HL-60 (cell line): ENCODE measurements around the gene TSPAN1.

ENCODE experiments used
- DNase-seq, 2 experiments: peaks; one replicate each; pipeline ENCODE4 v3.0.0-alpha.2; 2010 to 2020; ENCODE audit warnings: low read depth in 1 of 2, low spot score in 1 of 2
- H3K27ac ChIP-seq: fragments of 250-450 bp; sonication (Bioruptor Pico); replicated peaks from 2 replicates; pipeline ENCODE4 v1.5.1; 2020; ENCODE audit warnings: mild to moderate bottlenecking, moderate library complexity
- H3K27me3 ChIP-seq: fragments of 250-450 bp; sonication (Bioruptor Pico); 2 replicates; pipeline ENCODE4 v1.5.1; 2021; ENCODE audit warnings: mild to moderate bottlenecking, moderate library complexity; ENCODE audit not compliant: insufficient read depth, poor library complexity, severe bottlenecking
- H3K4me3 ChIP-seq: replicated peaks from 2 replicates; pipeline ENCODE4 v1.5.1; 2011; ENCODE audit warnings: mild to moderate bottlenecking, control low read depth, low read length; ENCODE audit not compliant: insufficient read depth
- GABPA ChIP-seq: IDR thresholded peaks from 2 replicates; pipeline ENCODE4 v1.6.1; 2012; ENCODE audit warnings: low read depth
- POLR2AphosphoS5 ChIP-seq: IDR thresholded peaks from 2 replicates; pipeline ENCODE4 v1.6.1; 2012; ENCODE audit warnings: low read depth
- SPI1 ChIP-seq: IDR thresholded peaks from 2 replicates; pipeline ENCODE4 v1.6.1; 2012; ENCODE audit warnings: low read depth, mild to moderate bottlenecking, borderline replicate concordance
- TF ChIP-seq, protein P1 (sequence below): IDR thresholded peaks from 2 replicates; pipeline ENCODE4 v1.6.1; 2012; ENCODE audit warnings: low read depth; ENCODE audit not compliant: insufficient replicate concordance
- TF ChIP-seq, protein P2 (sequence below): IDR thresholded peaks from one replicate; pipeline ENCODE4 v1.5.1; 2011; ENCODE audit warnings: low read length, control low read depth, inconsistent platforms; ENCODE audit not compliant: insufficient read depth

Gene TSPAN1

DNA sequence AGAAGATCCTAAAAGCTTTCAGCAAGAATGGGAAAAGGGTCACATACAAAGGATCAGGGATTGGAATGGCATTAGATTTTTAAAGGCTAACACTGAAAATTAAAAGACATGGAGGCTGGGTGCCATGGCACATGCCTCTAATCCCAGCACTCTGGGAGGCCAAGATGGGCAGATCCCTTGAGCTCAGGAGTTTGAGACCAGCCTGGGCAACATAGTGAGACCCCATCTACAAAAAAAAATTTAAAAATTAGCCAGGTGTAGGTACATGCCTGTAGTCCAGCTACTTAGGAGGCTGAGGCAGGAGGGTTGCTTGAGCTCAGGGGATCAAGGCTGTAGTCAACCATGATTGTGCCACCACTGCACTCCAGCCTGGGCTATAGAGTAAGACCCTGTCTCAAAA lies 40.6 kb downstream of the TSPAN1 start:
- H3K27ac ChIP-seq = no peak overlapping the region
- no peak for TF ChIP-seq SPI1
- TF ChIP-seq, protein P1, sequence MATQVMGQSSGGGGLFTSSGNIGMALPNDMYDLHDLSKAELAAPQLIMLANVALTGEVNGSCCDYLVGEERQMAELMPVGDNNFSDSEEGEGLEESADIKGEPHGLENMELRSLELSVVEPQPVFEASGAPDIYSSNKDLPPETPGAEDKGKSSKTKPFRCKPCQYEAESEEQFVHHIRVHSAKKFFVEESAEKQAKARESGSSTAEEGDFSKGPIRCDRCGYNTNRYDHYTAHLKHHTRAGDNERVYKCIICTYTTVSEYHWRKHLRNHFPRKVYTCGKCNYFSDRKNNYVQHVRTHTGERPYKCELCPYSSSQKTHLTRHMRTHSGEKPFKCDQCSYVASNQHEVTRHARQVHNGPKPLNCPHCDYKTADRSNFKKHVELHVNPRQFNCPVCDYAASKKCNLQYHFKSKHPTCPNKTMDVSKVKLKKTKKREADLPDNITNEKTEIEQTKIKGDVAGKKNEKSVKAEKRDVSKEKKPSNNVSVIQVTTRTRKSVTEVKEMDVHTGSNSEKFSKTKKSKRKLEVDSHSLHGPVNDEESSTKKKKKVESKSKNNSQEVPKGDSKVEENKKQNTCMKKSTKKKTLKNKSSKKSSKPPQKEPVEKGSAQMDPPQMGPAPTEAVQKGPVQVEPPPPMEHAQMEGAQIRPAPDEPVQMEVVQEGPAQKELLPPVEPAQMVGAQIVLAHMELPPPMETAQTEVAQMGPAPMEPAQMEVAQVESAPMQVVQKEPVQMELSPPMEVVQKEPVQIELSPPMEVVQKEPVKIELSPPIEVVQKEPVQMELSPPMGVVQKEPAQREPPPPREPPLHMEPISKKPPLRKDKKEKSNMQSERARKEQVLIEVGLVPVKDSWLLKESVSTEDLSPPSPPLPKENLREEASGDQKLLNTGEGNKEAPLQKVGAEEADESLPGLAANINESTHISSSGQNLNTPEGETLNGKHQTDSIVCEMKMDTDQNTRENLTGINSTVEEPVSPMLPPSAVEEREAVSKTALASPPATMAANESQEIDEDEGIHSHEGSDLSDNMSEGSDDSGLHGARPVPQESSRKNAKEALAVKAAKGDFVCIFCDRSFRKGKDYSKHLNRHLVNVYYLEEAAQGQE = no peak
- TF ChIP-seq, protein P2, sequence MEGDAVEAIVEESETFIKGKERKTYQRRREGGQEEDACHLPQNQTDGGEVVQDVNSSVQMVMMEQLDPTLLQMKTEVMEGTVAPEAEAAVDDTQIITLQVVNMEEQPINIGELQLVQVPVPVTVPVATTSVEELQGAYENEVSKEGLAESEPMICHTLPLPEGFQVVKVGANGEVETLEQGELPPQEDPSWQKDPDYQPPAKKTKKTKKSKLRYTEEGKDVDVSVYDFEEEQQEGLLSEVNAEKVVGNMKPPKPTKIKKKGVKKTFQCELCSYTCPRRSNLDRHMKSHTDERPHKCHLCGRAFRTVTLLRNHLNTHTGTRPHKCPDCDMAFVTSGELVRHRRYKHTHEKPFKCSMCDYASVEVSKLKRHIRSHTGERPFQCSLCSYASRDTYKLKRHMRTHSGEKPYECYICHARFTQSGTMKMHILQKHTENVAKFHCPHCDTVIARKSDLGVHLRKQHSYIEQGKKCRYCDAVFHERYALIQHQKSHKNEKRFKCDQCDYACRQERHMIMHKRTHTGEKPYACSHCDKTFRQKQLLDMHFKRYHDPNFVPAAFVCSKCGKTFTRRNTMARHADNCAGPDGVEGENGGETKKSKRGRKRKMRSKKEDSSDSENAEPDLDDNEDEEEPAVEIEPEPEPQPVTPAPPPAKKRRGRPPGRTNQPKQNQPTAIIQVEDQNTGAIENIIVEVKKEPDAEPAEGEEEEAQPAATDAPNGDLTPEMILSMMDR = no peak
- TF ChIP-seq POLR2AphosphoS5 = no peak
- TF ChIP-seq GABPA = no peak
- H3K27me3 ChIP-seq = peaks cover 2% of the 10 kb centered on the region
- H3K4me3 ChIP-seq = no peak overlapping the region
- DNase-seq = no peak

DNA sequence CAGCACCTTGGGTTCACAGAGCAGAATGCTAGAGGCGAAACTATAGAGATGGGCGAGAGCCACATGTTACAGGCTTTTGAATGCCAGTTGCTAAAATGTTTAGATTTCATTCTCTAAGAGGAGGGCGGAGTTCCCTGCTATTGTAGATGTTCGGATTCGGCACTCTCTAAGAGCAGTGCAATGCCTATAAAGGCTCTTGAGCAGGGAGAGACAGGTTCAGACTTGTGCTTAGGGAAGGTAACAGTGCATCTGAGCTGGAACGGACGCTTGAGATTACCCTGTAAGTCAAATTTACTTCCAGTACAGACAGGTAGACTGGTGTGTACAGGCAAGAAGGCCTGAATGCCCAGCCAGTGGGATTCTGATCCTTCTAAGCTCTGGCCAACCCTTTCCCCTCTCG lies 43.6 kb downstream of the TSPAN1 start:
- no peak overlapping the region for H3K4me3 ChIP-seq
- no peak overlapping the region for H3K27ac ChIP-seq
- H3K27me3 ChIP-seq = peaks cover 2% of the 10 kb centered on the region
- TF ChIP-seq, protein P1 = no peak
- TF ChIP-seq POLR2AphosphoS5 (no peak), GABPA (no peak), SPI1 (no peak)
- TF ChIP-seq, protein P2 = no peak
- DNase-seq = no peak

DNA sequence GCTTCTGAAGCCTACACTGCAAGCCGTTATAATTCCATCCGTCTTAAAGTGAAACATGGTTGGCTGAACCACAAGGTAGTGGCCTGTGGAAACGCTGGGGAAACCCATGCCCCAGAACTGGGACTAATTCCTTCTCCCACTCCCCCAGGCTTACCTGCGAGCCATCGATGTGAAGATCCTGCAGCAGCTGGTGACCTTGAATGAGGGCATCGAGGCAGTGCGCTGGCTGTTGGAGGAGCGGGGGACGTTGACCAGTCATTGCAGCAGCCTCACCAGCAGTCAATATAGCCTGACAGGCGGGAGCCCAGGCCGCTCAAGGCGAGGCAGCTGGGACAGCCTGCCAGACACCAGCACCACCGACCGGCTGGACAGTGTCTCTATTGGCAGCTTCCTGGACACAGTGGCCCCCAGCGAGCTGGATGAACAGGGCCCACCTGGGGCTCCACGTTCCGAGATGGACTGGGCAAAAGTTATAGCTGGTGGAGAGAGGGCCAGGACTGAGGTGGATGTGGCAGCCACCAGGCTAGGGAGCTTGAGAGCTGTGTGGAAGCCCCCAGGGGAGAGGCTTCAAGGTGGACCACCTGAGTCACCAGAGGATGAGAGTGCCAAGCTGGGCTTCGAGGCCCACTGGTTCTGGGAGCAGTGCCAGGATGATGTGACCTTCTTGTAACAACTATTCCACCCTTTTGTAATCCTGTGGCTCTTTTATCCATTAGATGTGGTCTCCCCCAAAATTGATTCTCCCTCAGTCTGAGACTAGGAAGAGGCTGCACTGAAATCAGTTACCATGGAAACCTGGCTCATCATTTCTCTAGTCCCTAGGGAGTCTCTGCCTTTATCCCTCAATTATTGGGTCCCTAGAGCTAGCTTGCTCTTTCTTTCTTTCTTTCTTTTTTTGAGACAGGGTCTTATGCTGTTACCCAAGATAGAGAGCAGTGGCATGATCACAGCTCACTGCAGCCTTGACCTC lies 44.9 kb downstream of the TSPAN1 start:
- no peak for DNase-seq
- H3K4me3 ChIP-seq = no peak overlapping the region
- TF ChIP-seq, protein P1 = no peak
- TF ChIP-seq, protein P2 = no peak
- TF ChIP-seq SPI1 (no peak), GABPA (no peak), POLR2AphosphoS5 (no peak)
- peaks cover 2% of the 10 kb centered on the region for H3K27me3 ChIP-seq
- H3K27ac ChIP-seq = no peak overlapping the region
